PFSK-1 (cell line): ENCODE data around the gene PCGF2.

Source experiments
- POLR2AphosphoS5 ChIP-seq: IDR thresholded peaks from 2 replicates; pipeline ENCODE4 v1.6.1; 2012; ENCODE audit warnings: low read depth, mild to moderate bottlenecking, control low read depth, low read length, moderate library complexity
- TAF1 ChIP-seq: IDR thresholded peaks from 2 replicates; pipeline ENCODE4 v1.6.1; 2012; ENCODE audit warnings: low read length, control low read depth, borderline replicate concordance; ENCODE audit not compliant: insufficient read depth
- TF ChIP-seq, protein P1 (sequence below), 2 experiments: IDR thresholded peaks; 2 replicates each; pipeline versions ENCODE4 v1.6.1 to v1.8.0; 2011 to 2012; ENCODE audit warnings: low read depth in 2 of 2, low read length in 2 of 2, control low read depth in 1 of 2, inconsistent platforms in 1 of 2, mild to moderate bottlenecking in 1 of 2, moderate library complexity in 1 of 2; ENCODE audit not compliant: insufficient read depth in 1 of 2

DNA sequence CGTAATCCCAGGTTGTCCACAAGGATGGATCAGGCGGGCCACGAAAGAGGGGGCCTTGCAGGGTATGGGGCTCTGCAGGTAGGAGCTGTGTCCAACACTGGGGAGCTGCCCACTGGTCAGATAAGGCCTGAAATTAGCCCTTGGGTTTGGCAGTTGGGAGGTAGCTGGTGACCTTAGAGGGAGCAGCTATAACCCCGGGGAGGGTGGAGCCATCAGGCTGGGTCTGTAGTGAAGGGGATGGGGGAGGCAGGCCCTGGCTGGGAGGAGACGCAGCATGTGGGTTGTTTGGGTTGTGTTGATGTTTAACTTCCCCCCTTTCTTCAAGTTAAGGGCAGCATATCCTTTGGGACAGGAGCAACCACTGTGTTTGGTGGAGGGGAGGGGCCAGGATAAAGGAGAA is 37.2 kb downstream of the PCGF2 start:
- TF ChIP-seq POLR2AphosphoS5 (no peak), TAF1 (no peak)
- TF ChIP-seq, protein P1, sequence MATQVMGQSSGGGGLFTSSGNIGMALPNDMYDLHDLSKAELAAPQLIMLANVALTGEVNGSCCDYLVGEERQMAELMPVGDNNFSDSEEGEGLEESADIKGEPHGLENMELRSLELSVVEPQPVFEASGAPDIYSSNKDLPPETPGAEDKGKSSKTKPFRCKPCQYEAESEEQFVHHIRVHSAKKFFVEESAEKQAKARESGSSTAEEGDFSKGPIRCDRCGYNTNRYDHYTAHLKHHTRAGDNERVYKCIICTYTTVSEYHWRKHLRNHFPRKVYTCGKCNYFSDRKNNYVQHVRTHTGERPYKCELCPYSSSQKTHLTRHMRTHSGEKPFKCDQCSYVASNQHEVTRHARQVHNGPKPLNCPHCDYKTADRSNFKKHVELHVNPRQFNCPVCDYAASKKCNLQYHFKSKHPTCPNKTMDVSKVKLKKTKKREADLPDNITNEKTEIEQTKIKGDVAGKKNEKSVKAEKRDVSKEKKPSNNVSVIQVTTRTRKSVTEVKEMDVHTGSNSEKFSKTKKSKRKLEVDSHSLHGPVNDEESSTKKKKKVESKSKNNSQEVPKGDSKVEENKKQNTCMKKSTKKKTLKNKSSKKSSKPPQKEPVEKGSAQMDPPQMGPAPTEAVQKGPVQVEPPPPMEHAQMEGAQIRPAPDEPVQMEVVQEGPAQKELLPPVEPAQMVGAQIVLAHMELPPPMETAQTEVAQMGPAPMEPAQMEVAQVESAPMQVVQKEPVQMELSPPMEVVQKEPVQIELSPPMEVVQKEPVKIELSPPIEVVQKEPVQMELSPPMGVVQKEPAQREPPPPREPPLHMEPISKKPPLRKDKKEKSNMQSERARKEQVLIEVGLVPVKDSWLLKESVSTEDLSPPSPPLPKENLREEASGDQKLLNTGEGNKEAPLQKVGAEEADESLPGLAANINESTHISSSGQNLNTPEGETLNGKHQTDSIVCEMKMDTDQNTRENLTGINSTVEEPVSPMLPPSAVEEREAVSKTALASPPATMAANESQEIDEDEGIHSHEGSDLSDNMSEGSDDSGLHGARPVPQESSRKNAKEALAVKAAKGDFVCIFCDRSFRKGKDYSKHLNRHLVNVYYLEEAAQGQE (IDR thresholded peaks at IDR 0.05; ENCODE audit: insufficient read depth in 1 of 2, low read depth in 2 of 2, low read length in 2 of 2), result no peak
